PC-9 (cell line): ENCODE results near the gene TMEM238L.

Experiments
- EZH2 ChIP-seq: fragments of 200-600 bp; sonication (generic); IDR thresholded peaks from 2 replicates; pipeline ENCODE4 v1.8.0; 2017; ENCODE audit warnings: antibody characterized with exemption, low read depth
- TF ChIP-seq, protein P1 (sequence below): fragments of 200-600 bp; sonication (generic); conservative IDR thresholded peaks from 2 replicates; pipeline ENCODE4 v1.6.1; 2017; ENCODE audit warnings: mixed run types, antibody characterized with exemption, mild to moderate bottlenecking, moderate library complexity

DNA sequence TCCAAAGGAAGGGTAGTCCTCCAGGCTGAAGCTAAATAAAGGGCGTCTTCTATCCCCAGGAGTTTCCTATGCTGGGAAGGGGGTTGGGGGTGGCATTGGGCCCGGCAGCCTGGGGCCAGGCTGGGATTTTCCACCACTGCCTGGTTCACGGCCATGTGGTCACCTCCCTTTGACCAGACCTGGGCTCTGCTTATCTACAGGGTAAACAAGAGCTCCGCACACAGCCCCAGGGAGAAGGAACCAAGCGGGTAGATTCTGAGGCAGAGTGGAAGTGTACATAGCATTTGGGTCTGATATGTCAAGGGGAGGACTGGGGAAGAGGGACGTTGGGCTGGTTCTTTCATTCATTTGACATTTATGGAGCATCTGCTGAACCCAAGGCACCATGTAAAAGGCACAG, 46.8 kb downstream of the TMEM238L start:
- TF ChIP-seq, protein P1, sequence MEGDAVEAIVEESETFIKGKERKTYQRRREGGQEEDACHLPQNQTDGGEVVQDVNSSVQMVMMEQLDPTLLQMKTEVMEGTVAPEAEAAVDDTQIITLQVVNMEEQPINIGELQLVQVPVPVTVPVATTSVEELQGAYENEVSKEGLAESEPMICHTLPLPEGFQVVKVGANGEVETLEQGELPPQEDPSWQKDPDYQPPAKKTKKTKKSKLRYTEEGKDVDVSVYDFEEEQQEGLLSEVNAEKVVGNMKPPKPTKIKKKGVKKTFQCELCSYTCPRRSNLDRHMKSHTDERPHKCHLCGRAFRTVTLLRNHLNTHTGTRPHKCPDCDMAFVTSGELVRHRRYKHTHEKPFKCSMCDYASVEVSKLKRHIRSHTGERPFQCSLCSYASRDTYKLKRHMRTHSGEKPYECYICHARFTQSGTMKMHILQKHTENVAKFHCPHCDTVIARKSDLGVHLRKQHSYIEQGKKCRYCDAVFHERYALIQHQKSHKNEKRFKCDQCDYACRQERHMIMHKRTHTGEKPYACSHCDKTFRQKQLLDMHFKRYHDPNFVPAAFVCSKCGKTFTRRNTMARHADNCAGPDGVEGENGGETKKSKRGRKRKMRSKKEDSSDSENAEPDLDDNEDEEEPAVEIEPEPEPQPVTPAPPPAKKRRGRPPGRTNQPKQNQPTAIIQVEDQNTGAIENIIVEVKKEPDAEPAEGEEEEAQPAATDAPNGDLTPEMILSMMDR = no peak
- TF ChIP-seq EZH2 = no peak
